CD8-positive, alpha-beta memory T cell (primary cell): Measurements from ENCODE around the gene AHRR. TPM values are rescaled to one million over a fixed set of nuclear protein-coding genes. Genes with fewer than 3 reads are reported as not detected.
A peak's percentile ranks its signal among the peaks of the same experiment; 100 is the strongest.

Experiments used
- CTCF ChIA-PET: fragments of 350-600 bp; sonication (Branson Sonifier 250); formaldehyde crosslinking; loops from one replicate; lab custom pipeline; 2021; ENCODE audit warnings: antibody characterized with exemption; lab: Charles Lee
- POLR2A ChIA-PET: fragments of 350-600 bp; sonication (Branson Sonifier 250); formaldehyde crosslinking; loops from one replicate; lab custom pipeline; 2021; ENCODE audit warnings: antibody characterized with exemption; lab: Charles Lee
- DNase-seq, 5 donors: peaks; one replicate each; pipeline versions ENCODE4 v3.0.0 to v3.0.0-alpha.2; 2020 to 2022; ENCODE audit warnings: mixed read lengths in 1 of 5
- H3K27ac ChIP-seq: one replicate; pipeline ENCODE4 v1.7.0; 2013; ENCODE audit warnings: low read depth, mild to moderate bottlenecking, low read length, moderate library complexity
- H3K27me3 ChIP-seq: 2 replicates; pipeline ENCODE4 v1.7.0; 2013; ENCODE audit warnings: low read length, mild to moderate bottlenecking; ENCODE audit not compliant: insufficient read depth, poor library complexity, severe bottlenecking
- H3K36me3 ChIP-seq: 2 replicates; pipeline ENCODE4 v1.7.0; 2013; ENCODE audit warnings: mild to moderate bottlenecking, low read length, moderate library complexity; ENCODE audit not compliant: insufficient read depth
- H3K4me1 ChIP-seq: 2 replicates; pipeline ENCODE4 v1.7.0; 2013; ENCODE audit warnings: mild to moderate bottlenecking, low read length, moderate library complexity; ENCODE audit not compliant: insufficient read depth
- H3K4me3 ChIP-seq: 2 replicates; pipeline ENCODE4 v1.7.0; 2013; ENCODE audit warnings: mild to moderate bottlenecking, low read length
- H3K9me3 ChIP-seq: 2 replicates; pipeline ENCODE4 v1.7.0; 2013; ENCODE audit warnings: mild to moderate bottlenecking, low read length
- H3K27ac Mint-ChIP-seq, 8 donors: one replicate each; pipeline ENCODE4 v1.8.0; 2020 to 2021; ENCODE audit warnings: mixed read lengths in 8 of 8, mild to moderate bottlenecking in 6 of 8, inconsistent platforms in 3 of 8, moderate library complexity in 3 of 8
- H3K27me3 Mint-ChIP-seq, 2 donors: one replicate each; pipeline ENCODE4 v1.8.0; 2020 to 2021; ENCODE audit warnings: mixed read lengths in 2 of 2, mild to moderate bottlenecking in 1 of 2, moderate library complexity in 1 of 2
- H3K36me3 Mint-ChIP-seq, 3 donors: one replicate each; pipeline ENCODE4 v1.8.0; 2020 to 2021; ENCODE audit warnings: mixed read lengths in 3 of 3, inconsistent platforms in 1 of 3, mild to moderate bottlenecking in 1 of 3
- H3K4me1 Mint-ChIP-seq, 3 donors: one replicate each; pipeline ENCODE4 v1.8.0; 2020 to 2021; ENCODE audit warnings: mixed read lengths in 3 of 3, inconsistent platforms in 1 of 3, mild to moderate bottlenecking in 1 of 3
- H3K4me3 Mint-ChIP-seq, 7 donors: one replicate each; pipeline ENCODE4 v1.8.0; 2020 to 2021; ENCODE audit warnings: mixed read lengths in 7 of 7, mild to moderate bottlenecking in 6 of 7, moderate library complexity in 4 of 7, inconsistent platforms in 2 of 7
- H3K9me3 Mint-ChIP-seq, 5 donors: one replicate each; pipeline ENCODE4 v1.8.0; 2020 to 2022; ENCODE audit warnings: mixed read lengths in 5 of 5, mild to moderate bottlenecking in 3 of 5, moderate library complexity in 2 of 5, inconsistent platforms in 1 of 5
- polyA plus RNA-seq: library from polyadenylated mRNA; unstranded; fragments of 300-500 nt; fragmentation: Illumina TruSeq; gene quantifications from one replicate; pipeline ENCODE4 v1.2.3, GENCODE V29; 2021
- total RNA-seq, 2 experiments: library from RNA; stranded (reverse); gene quantifications; one replicate each; pipeline ENCODE4 v1.2.3, GENCODE V29; 2021

AHRR gene
- total and polyA plus RNA-seq, 3 experiments from 2014 or later, result 31.7 to 38.2 TPM; not detected in 1

GRCh38 chr5:431711-432050 lies 110.2 kb downstream of the AHRR start:
- ChIA-PET POLR2A (no interaction called here), CTCF (interaction anchor here (1.4 to 2.8 kb wide), 4 partner anchors 13 to 243 kb away, joined by 3 to 23 read pairs (median 6); no protein-coding TSS in a partner anchor)
- Histone ChIP-seq H3K36me3 (no peaks in the 10 kb centered on the region), H3K27ac (no peak overlapping the region), H3K4me1 (no peaks in the 10 kb centered on the region), H3K9me3 (no peaks in the 10 kb centered on the region), H3K4me3 (no peak overlapping the region), H3K27me3 (no peaks in the 10 kb centered on the region)
- H3K36me3 Mint-ChIP-seq, result no peaks in the 10 kb centered on the region
- no peaks in the 10 kb centered on the region for H3K9me3 Mint-ChIP-seq
- no peaks in the 10 kb centered on the region for H3K4me1 Mint-ChIP-seq
- DNase-seq, result no peak
- peaks cover 2 to 22% of the 10 kb centered on the region in 2 donors for H3K27me3 Mint-ChIP-seq
- no peak overlapping the region for H3K27ac Mint-ChIP-seq
- H3K4me3 Mint-ChIP-seq, result no peak overlapping the region

- Histone ChIP-seq H3K9me3 (no peaks in the 10 kb centered on the region), H3K4me1 (no peaks in the 10 kb centered on the region), H3K4me3 (no peak overlapping the region), H3K27ac (no peak overlapping the region), H3K36me3 (no peaks in the 10 kb centered on the region), H3K27me3 (no peaks in the 10 kb centered on the region)
- H3K4me3 Mint-ChIP-seq, result no peak overlapping the region
- no peak for DNase-seq
- H3K27me3 Mint-ChIP-seq, result peaks cover 2 to 28% of the 10 kb centered on the region in 2 donors
- ChIA-PET POLR2A (no interaction called here), CTCF (interaction anchor here (2.8 kb wide), 1 partner anchor 116 kb away, joined by 23 read pairs; no protein-coding TSS in a partner anchor)
- no peak overlapping the region for H3K27ac Mint-ChIP-seq
- H3K4me1 Mint-ChIP-seq, result no peaks in the 10 kb centered on the region
- no peaks in the 10 kb centered on the region for H3K36me3 Mint-ChIP-seq
- H3K9me3 Mint-ChIP-seq, result no peaks in the 10 kb centered on the region
Measured at GRCh38 chr5:432201-432927, 110.8 kb downstream of the AHRR start.

GRCh38 chr5:432928-433791 lies 111.6 kb downstream of the AHRR start:
- Mint-ChIP-seq H3K9me3 (no peaks in the 10 kb centered on the region), H3K4me1 (no peaks in the 10 kb centered on the region), H3K36me3 (no peaks in the 10 kb centered on the region), H3K27me3 (peaks cover 2 to 28% of the 10 kb centered on the region in 2 donors), H3K4me3 (no peak overlapping the region), H3K27ac (no peak overlapping the region)
- Histone ChIP-seq H3K4me1 (no peaks in the 10 kb centered on the region), H3K27ac (no peak overlapping the region), H3K9me3 (no peaks in the 10 kb centered on the region), H3K36me3 (no peaks in the 10 kb centered on the region), H3K4me3 (no peak overlapping the region), H3K27me3 (no peaks in the 10 kb centered on the region)
- CTCF ChIA-PET, result interaction anchor here (0.7 to 2.8 kb wide), 3 partner anchors 9 to 117 kb away, joined by 3 to 23 read pairs (median 4); no protein-coding TSS in a partner anchor
- DNase-seq, result no peak
- POLR2A ChIA-PET, result no interaction called here

GRCh38 chr5:433836-434235 lies 112.3 kb downstream of the AHRR start:
- CTCF ChIA-PET, result interaction anchor here (1.5 to 1.9 kb wide), 2 partner anchors 8 to 11 kb away, joined by 3 to 4 read pairs; no protein-coding TSS in a partner anchor
- Mint-ChIP-seq H3K27ac (no peak overlapping the region), H3K36me3 (no peaks in the 10 kb centered on the region), H3K4me3 (no peak overlapping the region), H3K9me3 (no peaks in the 10 kb centered on the region), H3K27me3 (peaks cover 2 to 28% of the 10 kb centered on the region in 2 donors), H3K4me1 (no peaks in the 10 kb centered on the region)
- no peak for DNase-seq
- no peaks in the 10 kb centered on the region for H3K4me1 ChIP-seq
- H3K36me3 ChIP-seq, result no peaks in the 10 kb centered on the region
- H3K9me3 ChIP-seq, result no peaks in the 10 kb centered on the region
- POLR2A ChIA-PET, result no interaction called here
- H3K27me3 ChIP-seq, result no peaks in the 10 kb centered on the region
- H3K27ac ChIP-seq, result no peak overlapping the region
- H3K4me3 ChIP-seq, result no peak overlapping the region

GRCh38 chr5:434443-435146 lies 113.1 kb downstream of the AHRR start:
- H3K4me3 Mint-ChIP-seq, result no peak overlapping the region
- no peaks in the 10 kb centered on the region for H3K36me3 Mint-ChIP-seq
- H3K4me1 ChIP-seq, result no peaks in the 10 kb centered on the region
- no peaks in the 10 kb centered on the region for H3K27me3 ChIP-seq
- H3K4me3 ChIP-seq, result no peak overlapping the region
- ChIA-PET CTCF (interaction anchor here (1.5 to 1.9 kb wide), 2 partner anchors 9 to 11 kb away, joined by 3 to 4 read pairs; no protein-coding TSS in a partner anchor), POLR2A (no interaction called here)
- H3K27ac Mint-ChIP-seq, result no peak overlapping the region
- no peak overlapping the region for H3K27ac ChIP-seq
- no peaks in the 10 kb centered on the region for H3K4me1 Mint-ChIP-seq
- no peaks in the 10 kb centered on the region for H3K36me3 ChIP-seq
- no peak for DNase-seq
- no peaks in the 10 kb centered on the region for H3K9me3 ChIP-seq
- no peaks in the 10 kb centered on the region for H3K9me3 Mint-ChIP-seq
- peaks cover 2 to 25% of the 10 kb centered on the region in 2 donors for H3K27me3 Mint-ChIP-seq

- no peak for DNase-seq
- POLR2A ChIA-PET, result no interaction called here
- CTCF ChIA-PET, result interaction anchor here (0.9 to 1.5 kb wide), 2 partner anchors 10 to 11 kb away, joined by 3 read pairs; no protein-coding TSS in a partner anchor
- Mint-ChIP-seq H3K27me3 (peaks cover 2 to 22% of the 10 kb centered on the region in 2 donors), H3K36me3 (no peaks in the 10 kb centered on the region), H3K4me3 (peak overlapping the region in 1 of 7 donors; percentile 59), H3K27ac (no peak overlapping the region), H3K9me3 (no peaks in the 10 kb centered on the region), H3K4me1 (no peaks in the 10 kb centered on the region)
- Histone ChIP-seq H3K36me3 (no peaks in the 10 kb centered on the region), H3K27me3 (no peaks in the 10 kb centered on the region), H3K4me1 (no peaks in the 10 kb centered on the region), H3K4me3 (no peak overlapping the region), H3K27ac (no peak overlapping the region), H3K9me3 (no peaks in the 10 kb centered on the region)
Measured at GRCh38 chr5:435156-435790, 113.8 kb downstream of the AHRR start.

- no peaks in the 10 kb centered on the region for H3K4me1 Mint-ChIP-seq
- ChIA-PET POLR2A (no interaction called here), CTCF (interaction anchor here (0.9 kb wide), 1 partner anchor 11 kb away, joined by 3 read pairs; no protein-coding TSS in a partner anchor)
- no peak overlapping the region for H3K4me3 ChIP-seq
- no peaks in the 10 kb centered on the region for H3K36me3 ChIP-seq
- no peaks in the 10 kb centered on the region for H3K4me1 ChIP-seq
- peak overlapping the region in 1 of 8 donors; percentile 66 for H3K27ac Mint-ChIP-seq
- no peaks in the 10 kb centered on the region for H3K9me3 Mint-ChIP-seq
- H3K4me3 Mint-ChIP-seq, result peak overlapping the region in 1 of 7 donors; percentile 59
- no peaks in the 10 kb centered on the region for H3K27me3 ChIP-seq
- DNase-seq, result no peak
- H3K36me3 Mint-ChIP-seq, result no peaks in the 10 kb centered on the region
- H3K9me3 ChIP-seq, result no peaks in the 10 kb centered on the region
- H3K27me3 Mint-ChIP-seq, result peaks cover 2 to 22% of the 10 kb centered on the region in 2 donors
- no peak overlapping the region for H3K27ac ChIP-seq
Measured at GRCh38 chr5:435961-436640, 114.6 kb downstream of the AHRR start.
